HepG2 (cell line): ENCODE results near the gene GFOD1. TPM values are rescaled to one million over a fixed set of nuclear protein-coding genes. Genes with fewer than 3 reads are reported as not detected.
A peak's percentile ranks its signal among the peaks of the same experiment; 100 is the strongest.

ENCODE experiments used
- ATF1 ChIP-seq: IDR thresholded peaks from 2 replicates; pipeline ENCODE4 v1.6.1; 2016; ENCODE audit warnings: mild to moderate bottlenecking, control low read depth
- ATF7 ChIP-seq, 2 experiments: fragments of 450-650 bp in 1 of 2; sonication (generic) in 1 of 2; formaldehyde crosslinking in 1 of 2; IDR thresholded peaks; 2 replicates each; pipeline versions ENCODE4 v1.4.0 to v1.6.1; 2016 to 2020; ENCODE audit warnings: antibody characterized with exemption in 1 of 2, mild to moderate bottlenecking in 1 of 2, missing genetic modification reagents in 1 of 2
- CREM ChIP-seq, 2 experiments: sonication (generic) in 1 of 2; formaldehyde crosslinking in 1 of 2; IDR thresholded peaks; 2 replicates each; pipeline versions ENCODE4 v1.4.0 to v1.6.1; 2016 to 2020; ENCODE audit warnings: antibody characterized with exemption in 1 of 2, mild to moderate bottlenecking in 1 of 2, missing genetic modification reagents in 1 of 2
- GZF1 ChIP-seq: sonication (generic); formaldehyde crosslinking; IDR thresholded peaks from 2 replicates; pipeline ENCODE4 v1.5.1; 2020; ENCODE audit warnings: mild to moderate bottlenecking, missing genetic modification reagents
- HOMEZ ChIP-seq: IDR thresholded peaks from 2 replicates; pipeline ENCODE4 v1.6.1; 2016; ENCODE audit warnings: low read depth
- NONO ChIP-seq, 2 experiments: fragments of 450-650 bp in 1 of 2; sonication (generic) in 1 of 2; formaldehyde crosslinking in 1 of 2; IDR thresholded peaks in 1 of 2; conservative IDR thresholded peaks in 1 of 2; 2 replicates each; pipeline versions ENCODE4 v1.6.1 to v1.8.0; 2017 to 2022; ENCODE audit warnings: mild to moderate bottlenecking in 1 of 2, missing genetic modification reagents in 1 of 2, moderate library complexity in 1 of 2
- SMAD1 ChIP-seq: sonication (generic); formaldehyde crosslinking; IDR thresholded peaks from 2 replicates; pipeline ENCODE4 v1.4.0; 2020; ENCODE audit warnings: missing genetic modification reagents, low read depth, mild to moderate bottlenecking, borderline replicate concordance
- SUZ12 ChIP-seq: fragments of 150-350 bp; IDR thresholded peaks from 2 replicates; pipeline ENCODE4 v1.6.1; 2014; ENCODE audit warnings: low read depth, low read length
- ZBTB7A ChIP-seq: sonication (generic); formaldehyde crosslinking; IDR thresholded peaks from 2 replicates; pipeline ENCODE4 v1.8.0; 2022; ENCODE audit warnings: mild to moderate bottlenecking, missing genetic modification reagents
- ZNF292 ChIP-seq: sonication (generic); formaldehyde crosslinking; IDR thresholded peaks from 2 replicates; pipeline ENCODE4 v1.8.1; 2022; ENCODE audit warnings: mild to moderate bottlenecking, low read depth, missing genetic modification reagents, borderline replicate concordance
- ZNF530 ChIP-seq: sonication (generic); formaldehyde crosslinking; IDR thresholded peaks from 2 replicates; pipeline ENCODE4 v1.5.0; 2020; ENCODE audit warnings: low read depth, mild to moderate bottlenecking, missing genetic modification reagents
- ZNF652 ChIP-seq: IDR thresholded peaks from 2 replicates; pipeline ENCODE4 v1.6.1; 2016; ENCODE audit warnings: low read depth, borderline replicate concordance
- ZZZ3 ChIP-seq: sonication (generic); formaldehyde crosslinking; IDR thresholded peaks from 2 replicates; pipeline ENCODE4 v1.4.0; 2020; ENCODE audit warnings: missing genetic modification reagents, mild to moderate bottlenecking, borderline replicate concordance
- polyA plus RNA-seq, 8 experiments: library from polyadenylated mRNA; depleted of rRNA in 3 of 8; stranded (reverse) in 7 of 8; unstranded in 1 of 8; fragments of >200 nt; fragmentation: Illumina TruSeq in 4 of 8; extraction: Trizol in 4 of 8; gene quantifications; 2 replicates each; pipeline versions ENCODE4 v1.2.1 to v1.2.3, GENCODE V29; 2011 to 2016; ENCODE audit warnings: low read depth in 4 of 8, missing spikeins in 1 of 8, mixed read lengths in 1 of 8; ENCODE audit not compliant: insufficient read depth in 1 of 8
- total RNA-seq, 5 experiments: library from RNA; depleted of rRNA; stranded (reverse); fragments of >200 nt; fragmentation: Illumina TruSeq; extraction: Trizol; gene quantifications; 2 replicates each; pipeline ENCODE4 v1.2.3, GENCODE V29; 2016; ENCODE audit warnings: low read depth in 1 of 5
- TF ChIP-seq, protein P1 (sequence below): sonication (generic); formaldehyde crosslinking; IDR thresholded peaks from 2 replicates; pipeline ENCODE4 v1.4.0; 2020; ENCODE audit warnings: missing genetic modification reagents, mild to moderate bottlenecking, borderline replicate concordance
- TF ChIP-seq, protein P2 (sequence below): sonication (generic); formaldehyde crosslinking; IDR thresholded peaks from 2 replicates; pipeline ENCODE4 v1.9.0; 2021; ENCODE audit warnings: missing genetic modification reagents, mild to moderate bottlenecking, borderline replicate concordance
- TF ChIP-seq, protein P3 (sequence below): sonication (generic); formaldehyde crosslinking; conservative IDR thresholded peaks from 2 replicates; pipeline ENCODE4 v1.4.0; 2020; ENCODE audit warnings: mild to moderate bottlenecking, missing genetic modification reagents, moderate library complexity
- TF ChIP-seq, protein P4 (sequence below): sonication (generic); formaldehyde crosslinking; conservative IDR thresholded peaks from 2 replicates; pipeline ENCODE4 v1.4.0; 2020; ENCODE audit warnings: missing genetic modification reagents

GFOD1 gene
- total and polyA plus RNA-seq, 2 of the 13 experiments (the other 11 are each of a cell fraction or from before 2014, with no cell fraction given), result 1.9 to 6.4 TPM

- TF ChIP-seq SUZ12 (no peak), ZZZ3 (CRISPR knock-in tag) (no peak), ZNF652 (CRISPR knock-in tag) (no peak), HOMEZ (CRISPR knock-in tag) (peak; percentile 27; the same call in 1 of the 2 replicates), ATF7 (IDR thresholded peaks at IDR 0.05) (no peak), ATF7 (CRISPR knock-in tag; IDR thresholded peaks at IDR 0.05) (peak; percentile 34; the same call in 1 of the 2 replicates), ZBTB7A (no peak; the same call in 1 of the 2 replicates), SMAD1 (CRISPR knock-in tag) (no peak), NONO (IDR thresholded peaks at IDR 0.05) (no peak), NONO (CRISPR knock-in tag; conservative IDR thresholded peaks at IDR 0.05) (peak; percentile 82), GZF1 (no peak), ATF1 (CRISPR knock-in tag) (no peak), ZNF530 (no peak), CREM (IDR thresholded peaks at IDR 0.05) (peak; percentile 76; the same call in 1 of the 2 replicates), CREM (CRISPR knock-in tag; IDR thresholded peaks at IDR 0.05) (no peak), ZNF292 (peak; percentile 96)
- TF ChIP-seq, protein P1, sequence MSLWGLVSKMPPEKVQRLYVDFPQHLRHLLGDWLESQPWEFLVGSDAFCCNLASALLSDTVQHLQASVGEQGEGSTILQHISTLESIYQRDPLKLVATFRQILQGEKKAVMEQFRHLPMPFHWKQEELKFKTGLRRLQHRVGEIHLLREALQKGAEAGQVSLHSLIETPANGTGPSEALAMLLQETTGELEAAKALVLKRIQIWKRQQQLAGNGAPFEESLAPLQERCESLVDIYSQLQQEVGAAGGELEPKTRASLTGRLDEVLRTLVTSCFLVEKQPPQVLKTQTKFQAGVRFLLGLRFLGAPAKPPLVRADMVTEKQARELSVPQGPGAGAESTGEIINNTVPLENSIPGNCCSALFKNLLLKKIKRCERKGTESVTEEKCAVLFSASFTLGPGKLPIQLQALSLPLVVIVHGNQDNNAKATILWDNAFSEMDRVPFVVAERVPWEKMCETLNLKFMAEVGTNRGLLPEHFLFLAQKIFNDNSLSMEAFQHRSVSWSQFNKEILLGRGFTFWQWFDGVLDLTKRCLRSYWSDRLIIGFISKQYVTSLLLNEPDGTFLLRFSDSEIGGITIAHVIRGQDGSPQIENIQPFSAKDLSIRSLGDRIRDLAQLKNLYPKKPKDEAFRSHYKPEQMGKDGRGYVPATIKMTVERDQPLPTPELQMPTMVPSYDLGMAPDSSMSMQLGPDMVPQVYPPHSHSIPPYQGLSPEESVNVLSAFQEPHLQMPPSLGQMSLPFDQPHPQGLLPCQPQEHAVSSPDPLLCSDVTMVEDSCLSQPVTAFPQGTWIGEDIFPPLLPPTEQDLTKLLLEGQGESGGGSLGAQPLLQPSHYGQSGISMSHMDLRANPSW (CRISPR knock-in tag), result no peak
- TF ChIP-seq, protein P2, sequence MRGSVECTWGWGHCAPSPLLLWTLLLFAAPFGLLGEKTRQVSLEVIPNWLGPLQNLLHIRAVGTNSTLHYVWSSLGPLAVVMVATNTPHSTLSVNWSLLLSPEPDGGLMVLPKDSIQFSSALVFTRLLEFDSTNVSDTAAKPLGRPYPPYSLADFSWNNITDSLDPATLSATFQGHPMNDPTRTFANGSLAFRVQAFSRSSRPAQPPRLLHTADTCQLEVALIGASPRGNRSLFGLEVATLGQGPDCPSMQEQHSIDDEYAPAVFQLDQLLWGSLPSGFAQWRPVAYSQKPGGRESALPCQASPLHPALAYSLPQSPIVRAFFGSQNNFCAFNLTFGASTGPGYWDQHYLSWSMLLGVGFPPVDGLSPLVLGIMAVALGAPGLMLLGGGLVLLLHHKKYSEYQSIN (CRISPR knock-in tag), result no peak
- TF ChIP-seq, protein P3, sequence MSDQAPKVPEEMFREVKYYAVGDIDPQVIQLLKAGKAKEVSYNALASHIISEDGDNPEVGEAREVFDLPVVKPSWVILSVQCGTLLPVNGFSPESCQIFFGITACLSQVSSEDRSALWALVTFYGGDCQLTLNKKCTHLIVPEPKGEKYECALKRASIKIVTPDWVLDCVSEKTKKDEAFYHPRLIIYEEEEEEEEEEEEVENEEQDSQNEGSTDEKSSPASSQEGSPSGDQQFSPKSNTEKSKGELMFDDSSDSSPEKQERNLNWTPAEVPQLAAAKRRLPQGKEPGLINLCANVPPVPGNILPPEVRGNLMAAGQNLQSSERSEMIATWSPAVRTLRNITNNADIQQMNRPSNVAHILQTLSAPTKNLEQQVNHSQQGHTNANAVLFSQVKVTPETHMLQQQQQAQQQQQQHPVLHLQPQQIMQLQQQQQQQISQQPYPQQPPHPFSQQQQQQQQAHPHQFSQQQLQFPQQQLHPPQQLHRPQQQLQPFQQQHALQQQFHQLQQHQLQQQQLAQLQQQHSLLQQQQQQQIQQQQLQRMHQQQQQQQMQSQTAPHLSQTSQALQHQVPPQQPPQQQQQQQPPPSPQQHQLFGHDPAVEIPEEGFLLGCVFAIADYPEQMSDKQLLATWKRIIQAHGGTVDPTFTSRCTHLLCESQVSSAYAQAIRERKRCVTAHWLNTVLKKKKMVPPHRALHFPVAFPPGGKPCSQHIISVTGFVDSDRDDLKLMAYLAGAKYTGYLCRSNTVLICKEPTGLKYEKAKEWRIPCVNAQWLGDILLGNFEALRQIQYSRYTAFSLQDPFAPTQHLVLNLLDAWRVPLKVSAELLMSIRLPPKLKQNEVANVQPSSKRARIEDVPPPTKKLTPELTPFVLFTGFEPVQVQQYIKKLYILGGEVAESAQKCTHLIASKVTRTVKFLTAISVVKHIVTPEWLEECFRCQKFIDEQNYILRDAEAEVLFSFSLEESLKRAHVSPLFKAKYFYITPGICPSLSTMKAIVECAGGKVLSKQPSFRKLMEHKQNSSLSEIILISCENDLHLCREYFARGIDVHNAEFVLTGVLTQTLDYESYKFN, result peak; percentile 89
- TF ChIP-seq, protein P4, sequence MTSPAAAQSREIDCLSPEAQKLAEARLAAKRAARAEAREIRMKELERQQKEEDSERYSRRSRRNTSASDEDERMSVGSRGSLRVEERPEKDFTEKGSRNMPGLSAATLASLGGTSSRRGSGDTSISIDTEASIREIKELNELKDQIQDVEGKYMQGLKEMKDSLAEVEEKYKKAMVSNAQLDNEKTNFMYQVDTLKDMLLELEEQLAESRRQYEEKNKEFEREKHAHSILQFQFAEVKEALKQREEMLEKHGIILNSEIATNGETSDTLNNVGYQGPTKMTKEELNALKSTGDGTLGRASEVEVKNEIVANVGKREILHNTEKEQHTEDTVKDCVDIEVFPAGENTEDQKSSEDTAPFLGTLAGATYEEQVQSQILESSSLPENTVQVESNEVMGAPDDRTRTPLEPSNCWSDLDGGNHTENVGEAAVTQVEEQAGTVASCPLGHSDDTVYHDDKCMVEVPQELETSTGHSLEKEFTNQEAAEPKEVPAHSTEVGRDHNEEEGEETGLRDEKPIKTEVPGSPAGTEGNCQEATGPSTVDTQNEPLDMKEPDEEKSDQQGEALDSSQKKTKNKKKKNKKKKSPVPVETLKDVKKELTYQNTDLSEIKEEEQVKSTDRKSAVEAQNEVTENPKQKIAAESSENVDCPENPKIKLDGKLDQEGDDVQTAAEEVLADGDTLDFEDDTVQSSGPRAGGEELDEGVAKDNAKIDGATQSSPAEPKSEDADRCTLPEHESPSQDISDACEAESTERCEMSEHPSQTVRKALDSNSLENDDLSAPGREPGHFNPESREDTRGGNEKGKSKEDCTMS, result no peak
Measured at GRCh38 chr6:13413466-13413862, 73.9 kb downstream of the GFOD1 start (continued).
